G401 (cell line): ENCODE measurements around the gene CLEC2L. TPM values are rescaled to one million over a fixed set of nuclear protein-coding genes. Genes with fewer than 3 reads are reported as not detected.

Source experiments
- DNase-seq: peaks from one replicate; pipeline ENCODE4 v3.0.0-alpha.2; 2015; ENCODE audit warnings: low spot score
- in situ Hi-C: cut with HindIII; loops from 2 replicates; pipeline ENCODE4 v1.10.0; 2016; ENCODE audit warnings: low sequenced_read_pairs, mixed read lengths
- total RNA-seq: library from RNA; depleted of rRNA; stranded (reverse); fragments of >200 nt; shearing (Covaris generic); gene quantifications from 2 replicates; pipeline ENCODE4 v1.2.3, GENCODE V29; 2014

The CLEC2L gene
- total RNA-seq, 1 experiment from 2014 or later, result 23.0 TPM

GRCh38 chr7:139571190-139571589 is 47.7 kb downstream of the CLEC2L start:
- in situ Hi-C loops, result no loop called here
- no peak for DNase-seq

- DNase-seq, result no peak
- in situ Hi-C loops, result no loop called here
Observed at GRCh38 chr7:139571651-139572050, 48.2 kb downstream of the CLEC2L start.

- in situ Hi-C loops, result no loop called here
- DNase-seq, result no peak
Observed at GRCh38 chr7:139572071-139572470, 48.6 kb downstream of the CLEC2L start.

GRCh38 chr7:139572704-139573385 is 49.4 kb downstream of the CLEC2L start:
- in situ Hi-C loops, result no loop called here
- DNase-seq, result no peak

GRCh38 chr7:139573871-139574270 is 50.4 kb downstream of the CLEC2L start:
- DNase-seq, result no peak
- in situ Hi-C loops, result no loop called here

- in situ Hi-C loops, result no loop called here
- DNase-seq, result no peak
Observed at GRCh38 chr7:139574618-139575337, 51.3 kb downstream of the CLEC2L start.

GRCh38 chr7:139575338-139575680 is 51.8 kb downstream of the CLEC2L start:
- in situ Hi-C loops, result no loop called here
- no peak for DNase-seq

GRCh38 chr7:139576179-139576973 is 52.9 kb downstream of the CLEC2L start:
- no peak for DNase-seq
- in situ Hi-C loops, result no loop called here

- DNase-seq, result no peak
- in situ Hi-C loops, result no loop called here
Observed at GRCh38 chr7:139580435-139580834, 57.0 kb downstream of the CLEC2L start.

GRCh38 chr7:139582130-139582650 is 58.7 kb downstream of the CLEC2L start:
- in situ Hi-C loops, result no loop called here
- DNase-seq, result no peak

- in situ Hi-C loops, result no loop called here
- DNase-seq, result no peak
Observed at GRCh38 chr7:139582671-139583155, 59.2 kb downstream of the CLEC2L start.

GRCh38 chr7:139583826-139584553 is 60.5 kb downstream of the CLEC2L start:
- no peak for DNase-seq
- in situ Hi-C loops, result no loop called here

- DNase-seq, result no peak
- in situ Hi-C loops, result no loop called here
Observed at GRCh38 chr7:139585042-139585441, 61.6 kb downstream of the CLEC2L start.

- DNase-seq, result no peak
- in situ Hi-C loops, result no loop called here
Observed at GRCh38 chr7:139586286-139586685, 62.8 kb downstream of the CLEC2L start.

GRCh38 chr7:139587535-139587934 is 64.0 kb downstream of the CLEC2L start:
- in situ Hi-C loops, result no loop called here
- DNase-seq, result no peak

GRCh38 chr7:139588632-139589031 is 65.1 kb downstream of the CLEC2L start:
- in situ Hi-C loops, result no loop called here
- DNase-seq, result no peak

- DNase-seq, result no peak
- in situ Hi-C loops, result no loop called here
Observed at GRCh38 chr7:139589474-139589873, 66.0 kb downstream of the CLEC2L start.

GRCh38 chr7:139591550-139592195 is 68.2 kb downstream of the CLEC2L start:
- no peak for DNase-seq
- in situ Hi-C loops, result no loop called here
